ENCODE measurements around the gene EGFL7. TPM values are rescaled to one million over a fixed set of nuclear protein-coding genes. Genes with fewer than 3 reads are reported as not detected.
A peak's percentile ranks its signal among the peaks of the same experiment; 100 is the strongest.

Gene EGFL7
- total and polyA plus RNA-seq, 2 of the 13 experiments (the other 11 are each of a cell fraction or from before 2014, with no cell fraction given) = 0.20 to 5.1 TPM

DNA sequence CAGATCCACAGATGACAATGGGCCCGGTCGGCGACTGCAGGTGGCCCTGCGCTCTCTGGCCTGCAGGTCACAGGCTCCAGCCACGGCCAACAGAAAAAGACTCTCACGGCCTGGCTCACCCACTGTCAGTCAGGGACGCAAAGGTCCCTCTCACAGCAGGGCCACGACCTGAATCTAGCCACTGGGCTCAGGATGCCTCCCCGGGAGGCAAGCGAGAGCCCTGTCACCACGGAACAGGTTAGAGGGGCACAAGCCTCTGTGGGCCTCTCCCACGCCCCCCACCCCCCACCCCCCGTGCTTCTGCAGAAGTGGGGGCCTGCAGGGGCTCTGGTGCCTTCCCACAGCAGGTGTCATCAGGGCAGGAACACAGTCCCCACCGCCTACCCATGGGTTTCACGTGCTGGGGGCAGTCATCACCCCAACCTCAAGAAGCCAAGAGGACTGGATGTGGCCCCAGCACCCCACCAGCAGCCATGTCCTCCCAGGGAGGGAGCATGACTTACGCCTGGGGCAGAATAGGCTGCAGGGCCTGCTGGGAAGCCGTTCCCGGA, 17.3 kb upstream of the EGFL7 start (continued):
- TF ChIP-seq ZNF44 (CRISPR knock-in tag; IDR thresholded peaks at IDR 0.05) (0 out of 2 replicates have a peak, but pooled peaks have one; percentile 7), ZNF274 (CRISPR knock-in tag; IDR thresholded peaks at IDR 0.05) (0 out of 2 replicates have a peak, but pooled peaks have one; percentile 5), FLYWCH1 (CRISPR knock-in tag; IDR thresholded peaks at IDR 0.05) (no peak), RFXAP (CRISPR knock-in tag; IDR thresholded peaks at IDR 0.05; ENCODE audit: borderline replicate concordance) (no peak), GTF3A (CRISPR knock-in tag; conservative IDR thresholded peaks at IDR 0.05) (no peak), ZMYM2 (CRISPR knock-in tag; IDR thresholded peaks at IDR 0.05) (no peak), ZBTB42 (CRISPR knock-in tag; IDR thresholded peaks at IDR 0.05) (no peak), ZFX (CRISPR knock-in tag; IDR thresholded peaks at IDR 0.05; ENCODE audit: low read depth) (peak; percentile 60), TCF12 (IDR thresholded peaks at IDR 0.05) (no peak), TCF12 (CRISPR knock-in tag; IDR thresholded peaks at IDR 0.05) (no peak), HES4 (CRISPR knock-in tag; IDR thresholded peaks at IDR 0.05; ENCODE audit: borderline replicate concordance) (no peak; the same call in 1 of the 2 replicates), SMYD3 (CRISPR knock-in tag; IDR thresholded peaks at IDR 0.05) (no peak), ZNF496 (CRISPR knock-in tag; IDR thresholded peaks at IDR 0.05; ENCODE audit: insufficient replicate concordance) (no peak), ZFP36L1 (CRISPR knock-in tag; IDR thresholded peaks at IDR 0.05) (no peak), TBX3 (IDR thresholded peaks at IDR 0.05; ENCODE audit: borderline replicate concordance) (no peak)
- TF ChIP-seq, protein P1, sequence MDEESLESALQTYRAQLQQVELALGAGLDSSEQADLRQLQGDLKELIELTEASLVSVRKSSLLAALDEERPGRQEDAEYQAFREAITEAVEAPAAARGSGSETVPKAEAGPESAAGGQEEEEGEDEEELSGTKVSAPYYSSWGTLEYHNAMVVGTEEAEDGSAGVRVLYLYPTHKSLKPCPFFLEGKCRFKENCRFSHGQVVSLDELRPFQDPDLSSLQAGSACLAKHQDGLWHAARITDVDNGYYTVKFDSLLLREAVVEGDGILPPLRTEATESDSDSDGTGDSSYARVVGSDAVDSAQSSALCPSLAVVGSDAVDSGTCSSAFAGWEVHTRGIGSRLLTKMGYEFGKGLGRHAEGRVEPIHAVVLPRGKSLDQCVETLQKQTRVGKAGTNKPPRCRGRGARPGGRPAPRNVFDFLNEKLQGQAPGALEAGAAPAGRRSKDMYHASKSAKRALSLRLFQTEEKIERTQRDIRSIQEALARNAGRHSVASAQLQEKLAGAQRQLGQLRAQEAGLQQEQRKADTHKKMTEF (CRISPR knock-in tag; IDR thresholded peaks at IDR 0.05) = no peak
- TF ChIP-seq, protein P2, sequence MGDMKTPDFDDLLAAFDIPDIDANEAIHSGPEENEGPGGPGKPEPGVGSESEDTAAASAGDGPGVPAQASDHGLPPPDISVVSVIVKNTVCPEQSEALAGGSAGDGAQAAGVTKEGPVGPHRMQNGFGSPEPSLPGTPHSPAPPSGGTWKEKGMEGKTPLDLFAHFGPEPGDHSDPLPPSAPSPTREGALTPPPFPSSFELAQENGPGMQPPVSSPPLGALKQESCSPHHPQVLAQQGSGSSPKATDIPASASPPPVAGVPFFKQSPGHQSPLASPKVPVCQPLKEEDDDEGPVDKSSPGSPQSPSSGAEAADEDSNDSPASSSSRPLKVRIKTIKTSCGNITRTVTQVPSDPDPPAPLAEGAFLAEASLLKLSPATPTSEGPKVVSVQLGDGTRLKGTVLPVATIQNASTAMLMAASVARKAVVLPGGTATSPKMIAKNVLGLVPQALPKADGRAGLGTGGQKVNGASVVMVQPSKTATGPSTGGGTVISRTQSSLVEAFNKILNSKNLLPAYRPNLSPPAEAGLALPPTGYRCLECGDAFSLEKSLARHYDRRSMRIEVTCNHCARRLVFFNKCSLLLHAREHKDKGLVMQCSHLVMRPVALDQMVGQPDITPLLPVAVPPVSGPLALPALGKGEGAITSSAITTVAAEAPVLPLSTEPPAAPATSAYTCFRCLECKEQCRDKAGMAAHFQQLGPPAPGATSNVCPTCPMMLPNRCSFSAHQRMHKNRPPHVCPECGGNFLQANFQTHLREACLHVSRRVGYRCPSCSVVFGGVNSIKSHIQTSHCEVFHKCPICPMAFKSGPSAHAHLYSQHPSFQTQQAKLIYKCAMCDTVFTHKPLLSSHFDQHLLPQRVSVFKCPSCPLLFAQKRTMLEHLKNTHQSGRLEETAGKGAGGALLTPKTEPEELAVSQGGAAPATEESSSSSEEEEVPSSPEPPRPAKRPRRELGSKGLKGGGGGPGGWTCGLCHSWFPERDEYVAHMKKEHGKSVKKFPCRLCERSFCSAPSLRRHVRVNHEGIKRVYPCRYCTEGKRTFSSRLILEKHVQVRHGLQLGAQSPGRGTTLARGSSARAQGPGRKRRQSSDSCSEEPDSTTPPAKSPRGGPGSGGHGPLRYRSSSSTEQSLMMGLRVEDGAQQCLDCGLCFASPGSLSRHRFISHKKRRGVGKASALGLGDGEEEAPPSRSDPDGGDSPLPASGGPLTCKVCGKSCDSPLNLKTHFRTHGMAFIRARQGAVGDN (CRISPR knock-in tag; IDR thresholded peaks at IDR 0.05) = no peak
- TF ChIP-seq, protein P3, sequence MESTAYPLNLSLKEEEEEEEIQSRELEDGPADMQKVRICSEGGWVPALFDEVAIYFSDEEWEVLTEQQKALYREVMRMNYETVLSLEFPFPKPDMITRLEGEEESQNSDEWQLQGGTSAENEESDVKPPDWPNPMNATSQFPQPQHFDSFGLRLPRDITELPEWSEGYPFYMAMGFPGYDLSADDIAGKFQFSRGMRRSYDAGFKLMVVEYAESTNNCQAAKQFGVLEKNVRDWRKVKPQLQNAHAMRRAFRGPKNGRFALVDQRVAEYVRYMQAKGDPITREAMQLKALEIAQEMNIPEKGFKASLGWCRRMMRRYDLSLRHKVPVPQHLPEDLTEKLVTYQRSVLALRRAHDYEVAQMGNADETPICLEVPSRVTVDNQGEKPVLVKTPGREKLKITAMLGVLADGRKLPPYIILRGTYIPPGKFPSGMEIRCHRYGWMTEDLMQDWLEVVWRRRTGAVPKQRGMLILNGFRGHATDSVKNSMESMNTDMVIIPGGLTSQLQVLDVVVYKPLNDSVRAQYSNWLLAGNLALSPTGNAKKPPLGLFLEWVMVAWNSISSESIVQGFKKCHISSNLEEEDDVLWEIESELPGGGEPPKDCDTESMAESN (CRISPR knock-in tag; conservative IDR thresholded peaks at IDR 0.05) = no peak
- TF ChIP-seq, protein P4, sequence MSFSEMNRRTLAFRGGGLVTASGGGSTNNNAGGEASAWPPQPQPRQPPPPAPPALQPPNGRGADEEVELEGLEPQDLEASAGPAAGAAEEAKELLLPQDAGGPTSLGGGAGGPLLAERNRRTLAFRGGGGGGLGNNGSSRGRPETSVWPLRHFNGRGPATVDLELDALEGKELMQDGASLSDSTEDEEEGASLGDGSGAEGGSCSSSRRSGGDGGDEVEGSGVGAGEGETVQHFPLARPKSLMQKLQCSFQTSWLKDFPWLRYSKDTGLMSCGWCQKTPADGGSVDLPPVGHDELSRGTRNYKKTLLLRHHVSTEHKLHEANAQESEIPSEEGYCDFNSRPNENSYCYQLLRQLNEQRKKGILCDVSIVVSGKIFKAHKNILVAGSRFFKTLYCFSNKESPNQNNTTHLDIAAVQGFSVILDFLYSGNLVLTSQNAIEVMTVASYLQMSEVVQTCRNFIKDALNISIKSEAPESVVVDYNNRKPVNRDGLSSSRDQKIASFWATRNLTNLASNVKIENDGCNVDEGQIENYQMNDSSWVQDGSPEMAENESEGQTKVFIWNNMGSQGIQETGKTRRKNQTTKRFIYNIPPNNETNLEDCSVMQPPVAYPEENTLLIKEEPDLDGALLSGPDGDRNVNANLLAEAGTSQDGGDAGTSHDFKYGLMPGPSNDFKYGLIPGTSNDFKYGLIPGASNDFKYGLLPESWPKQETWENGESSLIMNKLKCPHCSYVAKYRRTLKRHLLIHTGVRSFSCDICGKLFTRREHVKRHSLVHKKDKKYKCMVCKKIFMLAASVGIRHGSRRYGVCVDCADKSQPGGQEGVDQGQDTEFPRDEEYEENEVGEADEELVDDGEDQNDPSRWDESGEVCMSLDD (CRISPR knock-in tag; IDR thresholded peaks at IDR 0.05; ENCODE audit: borderline replicate concordance) = no peak

All from HepG2 (cell line).